Activated CD8-positive, alpha-beta memory T cell treated with anti-CD3 and anti-CD28 coated beads for 36 hours (primary cell): ENCODE results near the gene RSPH4A. TPM values are rescaled to one million over a fixed set of nuclear protein-coding genes. Genes with fewer than 3 reads are reported as not detected.
"Not testable (repeated sequence)": the region's sequence is repeated elsewhere in the genome, so short reads cannot be mapped to it uniquely, and the experiment has no call there.

Source experiments
- CTCF ChIA-PET: fragments of 350-600 bp; sonication (Branson Sonifier 250); formaldehyde crosslinking; loops from one replicate; lab custom pipeline; 2021; ENCODE audit warnings: antibody characterized with exemption; lab: Charles Lee
- POLR2A ChIA-PET: fragments of 350-600 bp; sonication (Branson Sonifier 250); formaldehyde crosslinking; loops from one replicate; lab custom pipeline; 2021; ENCODE audit warnings: antibody characterized with exemption; lab: Charles Lee
- total RNA-seq, 2 experiments: library from RNA; stranded (reverse); gene quantifications; one replicate each; pipeline ENCODE4 v1.2.3, GENCODE V29; 2021

RSPH4A gene
- total RNA-seq, result under 1 TPM in 1 of 2 experiments, not detected in 1; 0.08 TPM

DNA sequence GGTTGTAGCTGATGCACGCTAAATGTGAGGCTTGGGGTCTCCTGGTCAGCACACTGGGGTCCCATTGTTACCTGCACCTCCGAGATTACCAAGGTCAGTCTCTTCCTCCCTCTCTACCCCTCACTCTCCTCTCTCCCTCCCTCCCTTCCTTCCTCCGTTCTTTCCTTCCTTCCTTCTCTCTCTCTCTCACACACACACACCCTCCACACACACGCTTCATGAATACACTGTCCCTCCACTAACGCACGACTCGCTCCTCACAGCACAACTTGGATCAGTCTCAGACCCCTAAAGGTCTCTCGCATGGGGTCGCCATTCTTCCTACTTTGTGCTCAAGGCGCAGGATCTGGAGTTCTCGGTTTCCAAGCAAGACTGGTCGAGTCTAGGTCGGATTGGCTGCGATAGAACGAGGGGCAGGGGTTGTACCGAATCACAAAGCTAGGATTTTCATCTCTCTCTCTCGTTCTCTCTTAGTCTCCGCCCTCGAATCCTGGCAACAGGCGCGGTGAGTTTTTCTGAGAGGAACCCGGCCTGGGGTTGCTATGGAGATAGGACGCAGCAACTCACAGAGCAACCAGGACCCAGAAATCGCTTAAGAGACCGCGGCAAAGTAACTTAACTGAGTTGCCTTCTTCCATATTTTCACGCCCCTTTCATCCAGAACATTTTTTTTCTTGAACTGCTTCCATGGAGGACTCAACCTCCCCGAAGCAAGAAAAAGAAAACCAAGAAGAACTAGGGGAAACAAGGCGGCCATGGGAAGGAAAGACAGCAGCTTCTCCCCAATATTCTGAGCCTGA lies at the start of gene RSPH4A:
TSS of gene RSPH4A (plus strand) at position 543 of the 800 bp plus-strand sequence. CDS start at position 688, 145 bp downstream.
- ChIA-PET CTCF (interaction anchor here (1.7 kb wide), 1 partner anchor 44 kb away, joined by 5 read pairs; the partner anchor contains the start of gene RWDD1), POLR2A (no interaction called here)

DNA sequence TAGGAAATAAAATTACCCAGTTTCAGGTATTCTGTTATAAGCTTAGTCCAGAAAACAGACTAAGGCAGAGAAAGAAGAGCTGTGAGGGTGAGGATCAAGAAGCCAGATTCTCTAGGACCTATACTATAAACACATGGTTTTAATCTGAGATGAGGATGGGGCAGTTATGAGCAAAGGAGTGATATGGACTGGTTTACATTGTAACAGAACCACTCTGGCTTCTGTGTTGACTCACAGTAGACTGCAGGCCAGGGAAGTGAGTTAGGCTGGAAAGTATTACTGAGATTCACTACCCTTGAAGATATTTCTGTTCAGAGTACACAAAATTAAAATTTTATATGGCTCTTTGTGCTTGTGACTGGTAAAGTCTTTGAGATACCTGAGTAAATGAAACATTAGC lies 48.2 kb upstream of the RSPH4A start:
- ChIA-PET CTCF (no interaction called here), POLR2A (no interaction called here)

DNA sequence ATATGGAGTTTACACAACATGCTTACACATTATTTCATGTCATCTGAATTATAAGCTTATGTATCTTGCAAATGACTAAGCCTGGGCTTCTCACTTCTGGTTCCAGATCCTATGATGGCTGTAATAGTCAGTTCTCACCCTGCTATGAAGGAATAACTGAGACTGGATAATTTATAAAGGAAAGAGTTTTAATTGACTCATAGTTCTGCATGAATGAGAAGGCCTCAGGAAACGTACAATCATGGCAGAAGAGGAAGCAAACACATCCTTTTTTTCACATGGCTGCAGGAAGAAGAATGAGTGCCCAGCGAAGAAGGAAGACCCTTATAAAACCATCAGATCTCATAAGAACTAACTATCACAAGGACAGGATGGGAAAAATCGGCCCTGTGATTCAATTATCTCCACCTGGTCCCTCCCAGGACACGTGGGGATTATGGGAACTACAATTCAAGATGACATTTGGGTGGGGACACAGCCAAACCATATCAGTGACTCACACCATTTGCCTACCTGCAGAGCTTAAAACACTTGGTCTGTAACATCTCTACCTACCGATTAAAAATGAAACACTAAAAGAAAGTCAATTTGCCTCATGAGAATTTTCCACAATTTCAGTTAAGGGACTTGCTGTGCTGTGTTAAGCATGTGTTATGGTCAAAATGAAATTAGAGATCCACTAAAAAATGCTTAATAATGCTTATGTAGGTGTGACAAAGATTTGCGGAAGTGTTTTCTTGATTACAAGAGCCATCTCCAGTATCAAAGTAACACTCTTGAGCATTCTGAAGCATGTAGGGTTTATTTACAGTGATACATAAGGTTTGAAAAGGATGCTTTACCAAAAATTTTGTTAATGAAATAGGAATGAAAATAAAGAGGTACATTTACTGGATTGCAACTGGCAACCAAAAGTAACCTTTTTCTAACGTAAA lies 47.2 kb upstream of the RSPH4A start:
- CTCF ChIA-PET, result no interaction called here

DNA sequence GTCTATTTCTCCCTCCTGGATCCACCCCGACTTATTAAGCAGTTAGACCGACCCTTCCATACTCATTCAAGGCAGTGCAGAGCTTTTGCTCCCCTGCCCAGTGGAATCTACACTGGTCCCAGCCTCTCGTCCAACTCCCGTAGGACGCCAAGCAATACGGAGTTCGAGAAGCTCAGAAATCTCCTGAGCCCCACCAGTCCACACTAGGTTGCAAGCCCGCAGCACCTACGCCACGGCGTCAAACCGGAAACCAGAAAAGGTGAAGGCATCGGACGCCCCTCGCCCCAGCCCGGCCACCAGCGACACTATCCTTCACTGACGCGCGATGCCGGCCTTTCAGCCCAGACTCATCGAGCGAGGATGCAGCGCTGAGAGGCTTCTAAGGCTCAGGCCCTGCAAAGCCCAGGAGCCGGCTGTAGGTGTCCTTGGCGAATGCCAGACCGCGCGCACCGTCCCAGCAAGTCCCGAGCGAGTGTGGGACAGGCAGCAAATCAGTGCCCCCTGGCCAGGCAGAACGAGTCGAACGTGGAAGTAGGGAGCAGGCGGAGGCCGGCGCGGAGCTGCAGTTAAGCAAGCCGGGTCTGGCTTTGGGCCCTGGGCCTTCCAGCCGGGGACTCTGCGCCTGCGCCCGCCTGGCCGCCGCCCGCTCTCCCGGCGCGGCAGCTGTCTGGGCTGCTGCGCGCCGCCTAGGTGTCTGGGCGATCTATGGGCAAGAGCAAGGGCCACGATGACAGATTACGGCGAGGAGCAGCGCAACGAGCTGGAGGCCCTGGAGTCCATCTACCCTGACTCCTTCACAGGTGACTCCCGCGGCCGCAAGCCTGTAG lies 45.2 kb upstream of the RSPH4A start, which contains the start of gene RWDD1:
TSS of gene RWDD1 (plus strand) at position 649 of the 827 bp plus-strand sequence. CDS start at position 728, 79 bp downstream.
- CTCF ChIA-PET, result interaction anchor here (1.5 to 3.4 kb wide), 4 partner anchors 8 to 46 kb away, joined by 3 to 17 read pairs (median 5); partner anchors contain the start of gene RSPH4A
- POLR2A ChIA-PET, result interaction anchor here (1.0 to 1.6 kb wide), 6 partner anchors 97 to 317 kb away, joined by 3 to 7 read pairs (median 3); partner anchors contain the start of genes KPNA5, TSPYL1, TSPYL4 and ZUP1

More for the DNA sequence above, 47.2 kb upstream of the RSPH4A start:
- POLR2A ChIA-PET, result no interaction called here

DNA sequence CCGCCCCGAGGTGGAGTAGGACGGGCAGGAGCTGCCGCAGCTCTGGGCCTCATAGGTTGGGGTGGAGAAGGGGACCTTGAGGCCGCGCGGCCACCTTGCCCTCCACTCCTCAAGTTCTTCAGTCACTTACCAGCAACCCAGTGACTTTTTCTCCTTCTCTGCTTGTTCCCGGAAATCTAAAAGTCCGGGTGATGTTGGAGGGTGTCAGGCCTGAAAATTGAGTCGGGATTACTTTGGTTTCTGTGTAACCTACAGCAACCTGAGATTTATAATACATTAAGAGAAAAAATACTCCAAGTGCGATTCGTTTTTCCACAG lies 44.6 kb upstream of the RSPH4A start:
- CTCF ChIA-PET, result interaction anchor here (1.5 to 3.4 kb wide), 4 partner anchors 9 to 45 kb away, joined by 3 to 17 read pairs (median 5); partner anchors contain the start of gene RSPH4A
- POLR2A ChIA-PET, result interaction anchor here (1.0 to 1.6 kb wide), 4 partner anchors 97 to 318 kb away, joined by 3 to 7 read pairs (median 4); partner anchors contain the start of genes KPNA5, TSPYL4 and ZUP1

DNA sequence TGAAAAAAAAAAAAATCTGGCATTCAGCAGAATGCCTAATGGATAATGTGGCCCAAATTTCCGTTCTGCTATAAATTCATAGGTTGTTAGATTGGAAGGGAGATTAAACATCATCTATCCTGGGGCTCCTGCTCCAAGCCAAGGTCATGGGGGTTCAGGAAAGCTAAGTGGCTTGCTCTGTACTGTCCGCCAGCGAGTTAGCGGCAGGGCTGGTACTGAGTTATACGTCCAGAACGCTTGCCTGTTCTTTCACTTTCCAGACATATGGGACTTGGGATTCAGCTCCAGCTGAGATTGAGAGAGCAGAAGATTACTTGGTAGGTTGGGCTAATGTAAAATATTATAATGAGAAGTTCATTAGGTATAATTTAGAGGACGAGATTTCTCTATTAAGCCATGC lies 44.1 kb upstream of the RSPH4A start:
- ChIA-PET CTCF (interaction anchor here (1.7 to 3.4 kb wide), 3 partner anchors 9 to 45 kb away, joined by 5 to 17 read pairs (median 5); partner anchors contain the start of gene RSPH4A), POLR2A (interaction anchor here (0.7 to 1.6 kb wide), 3 partner anchors 11 to 318 kb away, joined by 3 to 4 read pairs (median 3); partner anchors contain the start of gene TSPYL4)

DNA sequence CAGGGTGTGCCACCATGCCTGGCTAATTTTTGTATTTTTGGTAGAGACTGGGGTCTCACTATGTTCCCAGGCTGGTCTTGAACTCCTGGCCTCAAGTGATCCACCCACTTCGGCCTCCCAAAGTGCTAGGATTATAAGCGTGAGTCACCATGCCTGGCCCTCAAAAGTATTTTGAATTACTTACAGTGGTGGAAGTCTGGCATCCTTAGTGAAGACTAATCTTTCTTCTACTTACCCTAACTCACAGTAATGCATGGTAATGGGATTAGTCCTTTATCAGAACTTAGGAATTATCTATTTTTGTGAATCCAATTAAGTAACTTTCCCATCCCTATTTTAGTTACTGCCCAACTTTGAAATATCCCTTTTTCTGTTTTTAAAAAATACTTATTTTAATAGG lies 41.1 kb upstream of the RSPH4A start:
- ChIA-PET POLR2A (no interaction called here), CTCF (no interaction called here)

DNA sequence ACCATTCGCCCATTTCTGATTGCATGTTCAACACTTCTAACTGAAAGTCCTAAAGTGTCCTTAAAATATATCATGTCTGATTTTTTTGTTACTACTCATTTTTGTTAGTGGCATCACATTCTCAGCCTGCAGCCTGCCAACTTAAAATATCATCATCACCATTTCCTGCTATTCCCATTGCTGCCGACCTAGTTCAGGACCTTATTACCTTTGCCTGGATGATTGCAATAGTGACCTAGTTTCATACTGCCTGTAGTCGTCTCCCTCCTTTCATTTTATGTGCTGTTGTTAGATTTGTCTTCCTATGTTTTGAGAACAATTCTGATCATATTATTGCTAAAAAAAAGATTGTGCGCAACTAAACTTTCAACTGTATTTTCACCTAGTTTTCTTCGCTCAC lies 38.8 kb upstream of the RSPH4A start:
- POLR2A ChIA-PET, result no interaction called here

DNA sequence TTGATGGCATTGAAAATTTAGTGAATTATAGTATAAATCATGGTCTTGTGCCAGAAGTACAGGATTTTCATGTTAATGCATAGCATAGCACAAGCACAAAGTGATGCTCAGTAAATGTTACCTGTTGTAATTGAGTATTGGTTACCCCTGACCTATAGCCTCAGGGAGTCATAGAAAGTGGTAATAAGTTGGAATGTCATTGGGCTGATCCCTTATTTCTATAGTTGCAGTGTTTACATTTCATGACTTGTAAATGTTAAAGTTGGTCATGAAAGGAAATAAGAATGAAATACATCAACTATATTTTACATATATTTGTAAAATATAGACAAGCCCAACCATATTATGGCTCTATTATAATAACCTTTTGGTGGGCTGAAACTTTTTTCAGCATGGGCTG lies 37.9 kb upstream of the RSPH4A start:
- POLR2A ChIA-PET, result no interaction called here
- CTCF ChIA-PET, result no interaction called here

More for the DNA sequence above, 38.8 kb upstream of the RSPH4A start:
- CTCF ChIA-PET, result interaction anchor here (1.2 kb wide), 1 partner anchor 16 kb away, joined by 3 read pairs; no protein-coding TSS in a partner anchor

DNA sequence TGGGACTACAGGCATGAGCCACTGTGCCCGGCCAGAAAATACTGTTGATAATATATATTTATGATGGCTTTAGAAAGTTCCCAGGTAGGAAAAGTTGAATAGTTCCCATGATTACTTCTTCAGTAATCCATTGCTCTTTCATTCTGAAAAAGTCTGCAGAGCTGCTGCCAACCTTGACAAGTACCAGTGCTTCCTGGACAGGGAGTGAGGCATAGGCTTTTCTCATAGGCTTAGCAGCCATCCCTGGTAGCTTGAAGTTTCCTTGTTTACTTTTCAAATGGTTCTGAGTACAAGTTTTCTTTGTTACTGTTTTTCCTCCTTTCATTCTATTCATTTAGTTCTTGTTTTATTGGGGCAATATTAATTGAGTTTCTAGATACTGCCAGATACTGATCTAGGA lies 37.1 kb upstream of the RSPH4A start:
- ChIA-PET CTCF (no interaction called here), POLR2A (no interaction called here)

DNA sequence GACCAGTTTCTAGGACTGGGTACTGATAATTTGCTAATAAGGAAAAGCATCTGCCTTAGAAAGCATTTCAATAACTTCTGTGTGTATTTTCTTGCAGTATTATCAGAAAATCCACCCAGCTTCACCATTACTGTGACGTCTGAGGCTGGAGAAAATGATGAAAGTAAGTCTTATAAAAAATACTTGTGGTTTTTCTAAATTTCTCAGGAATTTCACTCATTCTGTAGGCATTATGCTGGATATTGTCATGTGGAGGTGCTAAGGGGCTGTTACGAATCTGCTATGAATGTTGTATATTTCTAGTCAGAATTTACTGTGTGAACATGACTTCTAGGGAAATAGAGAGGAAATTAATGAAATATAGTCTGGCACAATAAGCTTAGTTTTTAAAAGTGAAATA lies 36.1 kb upstream of the RSPH4A start:
- POLR2A ChIA-PET, result no interaction called here
- CTCF ChIA-PET, result no interaction called here

DNA sequence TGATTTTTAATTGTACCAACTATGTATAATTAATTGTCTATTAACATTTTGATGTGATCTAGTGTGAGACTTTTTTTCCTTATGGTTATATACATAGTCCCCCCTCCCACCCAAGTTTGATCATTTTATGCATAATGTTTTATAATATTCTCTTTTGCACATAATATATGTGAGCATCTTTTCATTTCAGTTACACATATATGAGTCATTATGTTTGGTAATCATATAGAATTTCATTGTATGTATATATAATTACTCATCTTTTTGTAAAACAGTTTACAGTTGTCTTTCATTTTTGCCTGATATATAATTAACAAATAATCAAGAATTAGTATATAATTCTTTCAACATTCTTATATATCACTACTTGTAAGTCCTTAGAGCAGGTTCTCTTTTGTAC lies 30.0 kb upstream of the RSPH4A start:
- POLR2A ChIA-PET, result no interaction called here
- CTCF ChIA-PET, result no interaction called here

DNA sequence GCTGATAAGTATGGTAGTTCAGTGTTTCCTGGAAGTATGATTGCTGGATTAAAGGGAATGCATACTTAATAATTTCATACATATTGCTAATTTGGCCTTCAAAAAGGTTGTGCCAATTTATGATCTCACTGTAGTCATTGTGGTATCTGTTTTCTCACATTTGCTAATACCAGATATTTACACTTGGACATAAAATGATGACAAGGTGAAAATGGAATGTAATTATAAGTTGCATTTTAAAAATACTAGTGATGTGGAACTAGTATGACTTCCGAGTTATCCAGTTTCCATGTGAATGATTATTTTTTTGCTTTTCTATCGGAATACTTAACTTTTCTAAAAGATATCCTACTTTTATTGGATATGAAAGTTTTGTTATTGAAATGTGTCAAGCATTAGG lies 29.5 kb upstream of the RSPH4A start:
- ChIA-PET CTCF (no interaction called here), POLR2A (no interaction called here)

DNA sequence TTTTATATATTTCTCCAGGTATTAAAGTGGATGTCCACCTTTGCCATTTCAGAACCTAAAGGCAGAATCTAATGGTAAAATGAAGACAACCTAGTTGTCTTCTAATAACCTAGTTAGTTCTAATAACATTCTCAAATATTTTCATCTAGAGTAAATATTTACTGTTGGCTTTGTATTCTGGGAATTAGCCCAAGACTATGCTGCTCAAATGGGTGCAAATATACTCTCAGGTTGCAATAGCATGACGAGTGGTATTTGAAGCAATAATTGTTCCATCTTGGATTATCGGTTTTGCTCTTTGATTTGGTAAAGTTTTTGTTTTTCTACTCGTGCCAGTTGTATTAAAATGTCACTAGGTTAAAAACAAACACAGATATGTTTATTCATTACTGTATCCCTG lies 21.0 kb upstream of the RSPH4A start:
- ChIA-PET CTCF (no interaction called here), POLR2A (no interaction called here)

DNA sequence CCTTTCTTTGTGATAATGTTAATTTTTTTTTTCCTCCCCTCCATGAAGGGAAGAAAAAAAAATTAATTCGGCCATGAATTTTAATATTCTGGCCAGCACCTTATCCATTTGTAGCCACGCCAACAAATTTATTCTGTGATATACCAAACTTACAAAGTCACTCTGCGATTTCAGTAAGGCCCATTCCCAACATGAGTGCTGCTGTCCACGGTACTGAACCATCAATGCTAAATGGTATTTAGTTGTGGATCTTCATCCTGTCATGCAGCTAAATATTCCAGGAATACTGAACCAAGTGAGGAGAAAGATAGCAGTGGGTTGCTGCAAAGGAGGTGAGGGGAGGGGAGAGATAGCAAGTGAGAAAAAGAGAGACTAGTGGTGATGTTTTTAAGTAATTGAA lies 19.5 kb upstream of the RSPH4A start:
- POLR2A ChIA-PET, result no interaction called here

DNA sequence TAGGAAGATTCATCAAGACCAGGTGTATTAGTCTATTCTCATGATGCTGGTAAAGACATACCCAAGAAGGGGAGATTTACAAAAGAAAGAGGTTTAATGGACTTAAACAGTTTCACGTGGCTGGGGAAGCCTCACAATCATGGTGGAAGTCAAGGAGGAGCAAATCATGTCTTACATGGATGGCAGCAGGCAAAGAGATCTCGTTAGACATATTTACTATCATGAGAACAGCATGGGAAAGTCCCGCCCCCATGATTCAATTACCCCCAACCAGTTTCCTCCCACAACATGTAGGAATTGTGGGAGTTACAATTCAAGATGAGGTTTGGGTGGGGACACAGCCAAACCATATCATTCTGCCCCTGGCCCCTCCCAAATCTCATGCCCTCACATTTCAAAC lies 12.4 kb upstream of the RSPH4A start:
- POLR2A ChIA-PET, CTCF ChIA-PET: not testable (repeated sequence)

More for the DNA sequence above, 19.5 kb upstream of the RSPH4A start:
- CTCF ChIA-PET, result no interaction called here

DNA sequence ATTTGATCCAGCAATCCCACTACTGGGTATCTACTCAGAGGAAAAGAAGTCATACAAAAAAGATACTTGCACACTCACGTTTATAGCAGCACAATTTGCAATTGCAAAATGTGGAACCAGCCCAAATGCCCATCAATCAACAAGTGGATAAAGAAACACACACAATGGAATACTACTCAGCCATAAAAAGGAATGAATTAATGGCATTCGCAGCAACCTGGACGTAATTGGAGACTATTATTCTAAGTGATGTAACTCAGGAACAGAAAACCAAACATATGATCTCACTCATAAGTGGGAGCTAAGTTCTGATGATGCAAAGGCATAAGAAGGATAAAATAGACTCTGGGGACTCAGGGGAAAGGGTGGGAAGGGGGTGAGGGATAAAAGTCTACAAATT lies 11.4 kb upstream of the RSPH4A start:
- CTCF ChIA-PET, result not testable (repeated sequence)

DNA sequence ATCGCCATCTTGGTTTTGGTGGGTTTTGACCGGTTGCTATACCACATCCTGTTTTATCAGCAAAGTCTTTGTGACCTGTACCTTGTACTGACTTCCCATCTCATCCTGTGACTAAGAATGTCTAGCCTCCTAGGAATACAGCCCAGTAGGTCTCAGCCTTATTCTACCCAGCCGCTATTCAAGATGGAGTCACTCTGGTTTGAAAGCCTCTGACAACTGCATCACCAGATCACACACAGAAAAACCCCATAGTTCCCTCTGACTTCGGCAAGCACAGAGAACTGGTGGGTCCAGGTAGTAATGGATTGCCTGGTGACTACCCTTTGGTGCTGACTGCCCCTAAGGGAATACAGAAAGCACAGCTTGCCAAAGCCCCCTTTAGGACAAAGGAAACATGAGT lies 10.3 kb upstream of the RSPH4A start:
- POLR2A ChIA-PET, result no interaction called here
- CTCF ChIA-PET, result no interaction called here

More for the DNA sequence above, 11.4 kb upstream of the RSPH4A start:
- POLR2A ChIA-PET, result not testable (repeated sequence)

DNA sequence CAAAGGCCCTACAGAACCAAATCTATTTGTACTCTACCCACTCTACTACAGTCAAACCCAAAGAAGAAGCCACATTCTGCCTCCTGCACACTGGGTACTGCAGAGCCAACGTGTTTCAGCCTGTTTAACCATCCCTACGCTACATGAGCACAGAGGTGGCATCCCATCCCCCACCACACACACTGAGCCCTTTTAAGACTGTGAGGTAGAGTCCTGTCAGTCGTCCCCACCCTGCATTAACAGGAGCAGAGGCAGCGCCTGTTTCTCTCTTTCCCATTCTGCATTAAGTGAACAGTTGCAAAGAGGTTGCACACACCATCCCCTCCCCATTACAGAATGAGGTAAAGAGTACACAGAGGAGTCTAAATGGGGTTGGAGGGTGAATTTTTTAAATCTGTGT lies 5.2 kb upstream of the RSPH4A start:
- CTCF ChIA-PET, result no interaction called here

More for the DNA sequence above, 5.2 kb upstream of the RSPH4A start:
- POLR2A ChIA-PET, result no interaction called here
